ENCODE measurements around the gene IFT122. TPM values are rescaled to one million over a fixed set of nuclear protein-coding genes. Genes with fewer than 3 reads are reported as not detected.
"Not testable (repeated sequence)": the region's sequence is repeated elsewhere in the genome, so short reads cannot be mapped to it uniquely, and the experiment has no call there.

Gene IFT122
- total and polyA plus RNA-seq, 2 donors (not counting 3 experiments of a cell fraction or from before 2014, with no cell fraction given), result 38.4 to 41.7 TPM

DNA sequence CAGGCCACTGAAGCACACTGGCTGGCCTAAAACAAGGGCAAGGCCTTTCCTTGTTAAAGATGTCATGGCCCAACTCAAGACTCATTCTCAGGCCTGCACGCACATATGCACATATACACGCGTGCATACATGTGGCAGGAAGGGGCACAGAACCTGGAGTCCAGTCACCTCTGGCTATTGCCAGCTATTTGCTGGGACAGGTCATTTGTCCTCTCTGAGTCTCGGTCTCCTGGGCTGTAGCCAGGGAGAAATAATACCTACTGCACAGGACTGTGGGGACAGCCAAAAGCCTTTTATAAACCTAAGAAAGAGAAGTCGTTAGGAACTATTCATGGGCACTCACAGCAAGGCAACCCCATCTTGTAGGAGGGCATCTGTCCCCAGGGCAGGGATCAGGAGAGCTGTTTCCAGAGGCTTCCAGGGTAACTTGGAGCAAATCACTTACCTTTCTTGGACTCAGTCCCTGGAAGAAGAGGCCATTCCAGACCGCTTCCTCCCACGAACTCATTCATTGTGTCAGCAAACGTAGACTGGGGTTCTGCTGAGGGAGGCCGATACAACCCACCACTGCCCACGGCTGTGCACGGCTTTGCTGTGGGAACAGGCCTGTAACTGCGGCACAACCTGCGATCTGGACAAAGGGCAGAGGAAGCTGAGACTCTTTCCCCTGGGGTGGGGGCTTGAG, 47.3 kb downstream of the IFT122 start:
- no peaks in the 10 kb centered on the region for H3K9me1 ChIP-seq (replicated peaks; ENCODE audit: control insufficient read depth, extremely low read depth, insufficient read depth, low read length)
- no peaks in the 10 kb centered on the region for H4K20me1 ChIP-seq (replicated peaks; ENCODE audit: control insufficient read depth, extremely low read depth, insufficient read depth, low read length)
- FAIRE-seq (no peak), DNase-seq (ENCODE audit: low read depth, low spot score) (no peak)
- no peaks in the 10 kb centered on the region for H3K27me3 ChIP-seq (ENCODE audit: control insufficient read depth in 2 of 2, insufficient read depth in 2 of 2, low read length in 2 of 2)
- H3K79me2 ChIP-seq (ENCODE audit: control insufficient read depth, insufficient read depth, low read length), result no peaks in the 10 kb centered on the region
- dilution Hi-C loops (cut with MboI; ENCODE audit: extremely low pct_ligation_motif_present, low sequenced_read_pairs), result no loop called here
- ChIA-PET CTCF (interaction anchor here (3.4 kb wide), 1 partner anchor 104 kb away, joined by 23 read pairs; no protein-coding TSS in a partner anchor), POLR2A (no interaction called here)
- no peaks in the 10 kb centered on the region for H3K9me3 ChIP-seq (replicated peaks; ENCODE audit: control insufficient read depth, insufficient read depth, low read length)
- H3K4me1 ChIP-seq (ENCODE audit: control insufficient read depth, extremely low read depth, insufficient read depth, low read length), result peaks cover 11% of the 10 kb centered on the region
- no peak overlapping the region for H2AFZ ChIP-seq (ENCODE audit: low read depth, low read length)
- TF ChIP-seq, protein P1, sequence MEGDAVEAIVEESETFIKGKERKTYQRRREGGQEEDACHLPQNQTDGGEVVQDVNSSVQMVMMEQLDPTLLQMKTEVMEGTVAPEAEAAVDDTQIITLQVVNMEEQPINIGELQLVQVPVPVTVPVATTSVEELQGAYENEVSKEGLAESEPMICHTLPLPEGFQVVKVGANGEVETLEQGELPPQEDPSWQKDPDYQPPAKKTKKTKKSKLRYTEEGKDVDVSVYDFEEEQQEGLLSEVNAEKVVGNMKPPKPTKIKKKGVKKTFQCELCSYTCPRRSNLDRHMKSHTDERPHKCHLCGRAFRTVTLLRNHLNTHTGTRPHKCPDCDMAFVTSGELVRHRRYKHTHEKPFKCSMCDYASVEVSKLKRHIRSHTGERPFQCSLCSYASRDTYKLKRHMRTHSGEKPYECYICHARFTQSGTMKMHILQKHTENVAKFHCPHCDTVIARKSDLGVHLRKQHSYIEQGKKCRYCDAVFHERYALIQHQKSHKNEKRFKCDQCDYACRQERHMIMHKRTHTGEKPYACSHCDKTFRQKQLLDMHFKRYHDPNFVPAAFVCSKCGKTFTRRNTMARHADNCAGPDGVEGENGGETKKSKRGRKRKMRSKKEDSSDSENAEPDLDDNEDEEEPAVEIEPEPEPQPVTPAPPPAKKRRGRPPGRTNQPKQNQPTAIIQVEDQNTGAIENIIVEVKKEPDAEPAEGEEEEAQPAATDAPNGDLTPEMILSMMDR (IDR thresholded peaks at IDR 0.05; ENCODE audit: extremely low read depth in 1 of 2, insufficient read depth in 1 of 2, low read depth in 1 of 2, low read length in 2 of 2), result no peak
- no peak for TF ChIP-seq EZH2 (IDR thresholded peaks at IDR 0.05; ENCODE audit: borderline replicate concordance, low read depth, low read length, severe bottlenecking)
- no peak for TF ChIP-seq POLR2AphosphoS5 (IDR thresholded peaks at IDR 0.05; ENCODE audit: insufficient read depth, low read depth, low read length)
- TF ChIP-seq, protein P2, sequence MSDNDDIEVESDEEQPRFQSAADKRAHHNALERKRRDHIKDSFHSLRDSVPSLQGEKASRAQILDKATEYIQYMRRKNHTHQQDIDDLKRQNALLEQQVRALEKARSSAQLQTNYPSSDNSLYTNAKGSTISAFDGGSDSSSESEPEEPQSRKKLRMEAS (IDR thresholded peaks at IDR 0.05; ENCODE audit: insufficient read depth, insufficient read length), result no peak
- no peak for TF ChIP-seq FOS (IDR thresholded peaks at IDR 0.05; ENCODE audit: borderline replicate concordance, insufficient read depth, low read length)
- TF ChIP-seq POLR2A (IDR thresholded peaks at IDR 0.05; ENCODE audit: low read depth, low read length), result no peak
- TF ChIP-seq MYC (IDR thresholded peaks at IDR 0.05; ENCODE audit: low read depth, low read length), result no peak
- no peak for TF ChIP-seq JUN (IDR thresholded peaks at IDR 0.05; ENCODE audit: borderline replicate concordance, insufficient read depth, insufficient read length, low read depth)
- no peak for TF ChIP-seq GATA2 (IDR thresholded peaks at IDR 0.05; ENCODE audit: insufficient read depth, insufficient read length, low read depth, low read length)
- no peak overlapping the region for H3K9ac ChIP-seq (replicated peaks; ENCODE audit: extremely low read depth, insufficient read depth, low read length)
- no peak overlapping the region for H3K4me2 ChIP-seq (ENCODE audit: insufficient read depth, low read length)
- BruUV-seq (replicated peaks), result no TSS peak
- intact Hi-C loops (cut with micrococcal nuclease), result no loop called here
- no peak overlapping the region for H3K4me3 ChIP-seq (replicated peaks in 1 of 3; ENCODE audit: insufficient read depth in 1 of 3, low read depth in 1 of 3, low read length in 3 of 3)
- no peak overlapping the region for H3K27ac ChIP-seq (ENCODE audit: insufficient read depth, low read depth, low read length)
- H3K36me3 ChIP-seq (ENCODE audit: control insufficient read depth in 2 of 2, extremely low read depth in 1 of 2, insufficient read depth in 2 of 2, low read length in 2 of 2), result peaks cover 0 to 8% of the 10 kb centered on the region in 2 experiments

DNA sequence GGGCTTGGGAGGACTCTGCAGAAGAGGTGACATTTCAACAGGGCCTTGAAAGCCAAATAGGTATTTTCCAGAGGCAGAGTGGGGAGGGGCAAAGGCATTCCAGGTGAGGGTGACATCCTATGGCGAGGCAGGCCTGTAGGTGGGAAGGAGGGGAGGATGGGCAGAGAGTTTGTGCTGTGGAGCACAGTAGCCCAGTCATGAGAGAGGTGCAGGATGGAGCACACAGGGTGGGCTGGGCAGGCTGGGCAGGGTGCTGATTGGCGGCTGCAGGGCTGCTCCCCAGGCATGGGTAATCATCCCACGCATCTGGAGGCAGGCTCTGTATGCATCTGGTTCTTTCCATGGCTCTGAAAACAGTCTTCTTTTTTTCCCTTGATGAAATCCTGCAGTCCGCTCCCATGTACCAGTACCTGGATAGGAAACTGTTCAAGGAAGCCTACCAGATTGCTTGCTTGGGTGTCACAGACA, 47.9 kb downstream of the IFT122 start:
- H3K9me3 ChIP-seq (replicated peaks; ENCODE audit: control insufficient read depth, insufficient read depth, low read length); H3K27ac ChIP-seq (ENCODE audit: insufficient read depth, low read depth, low read length); H4K20me1 ChIP-seq (replicated peaks; ENCODE audit: control insufficient read depth, extremely low read depth, insufficient read depth, low read length); H3K4me1 ChIP-seq (ENCODE audit: control insufficient read depth, extremely low read depth, insufficient read depth, low read length); H3K9ac ChIP-seq (replicated peaks; ENCODE audit: extremely low read depth, insufficient read depth, low read length); H3K4me2 ChIP-seq (ENCODE audit: insufficient read depth, low read length); H3K36me3 ChIP-seq (ENCODE audit: control insufficient read depth in 2 of 2, extremely low read depth in 1 of 2, insufficient read depth in 2 of 2, low read length in 2 of 2); H2AFZ ChIP-seq (ENCODE audit: low read depth, low read length); DNase-seq (ENCODE audit: low read depth, low spot score); intact Hi-C loops (cut with micrococcal nuclease); CTCF ChIA-PET; H3K27me3 ChIP-seq (ENCODE audit: control insufficient read depth in 2 of 2, insufficient read depth in 2 of 2, low read length in 2 of 2); dilution Hi-C loops (cut with MboI; ENCODE audit: extremely low pct_ligation_motif_present, low sequenced_read_pairs); FAIRE-seq; BruUV-seq (replicated peaks); H3K4me3 ChIP-seq (replicated peaks in 1 of 3; ENCODE audit: insufficient read depth in 1 of 3, low read depth in 1 of 3, low read length in 3 of 3); H3K9me1 ChIP-seq (replicated peaks; ENCODE audit: control insufficient read depth, extremely low read depth, insufficient read depth, low read length); POLR2A ChIA-PET; H3K79me2 ChIP-seq (ENCODE audit: control insufficient read depth, insufficient read depth, low read length): not testable (repeated sequence)

All from endothelial cell of umbilical vein (primary cell).